H1 (cell line): ENCODE measurements around the gene TSPAN33. TPM values are rescaled to one million over a fixed set of nuclear protein-coding genes. Genes with fewer than 3 reads are reported as not detected.

Experiments
- CTCF ChIA-PET: fragments of 300-600 bp; sonication (Branson Sonifier 250); formaldehyde crosslinking; loops from one replicate; lab custom pipeline; 2021; ENCODE audit not compliant: partially characterized antibody; lab: Charles Lee
- POLR2A ChIA-PET: fragments of 300-600 bp; sonication (Branson Sonifier 250); formaldehyde crosslinking; loops from one replicate; lab custom pipeline; 2021; ENCODE audit warnings: inconsistent platforms; ENCODE audit not compliant: partially characterized antibody; lab: Charles Lee
- DNase-seq, 2 experiments: peaks; one replicate each; pipeline versions ENCODE4 v3.0.0 to v3.0.0-alpha.2; 2010 to 2022; ENCODE audit warnings: low spot score in 2 of 2, low read depth in 1 of 2, mixed read lengths in 1 of 2
- FAIRE-seq: peaks from 2 replicates; lab custom pipeline; 2011; peaks lifted over from hg19 to GRCh38; lab: Jason Lieb, UNC
- H2AFZ ChIP-seq: 2 replicates; pipeline ENCODE4 v1.8.1; 2012; ENCODE audit warnings: low read length, inconsistent platforms
- H2AK5ac ChIP-seq: 2 replicates; pipeline ENCODE4 v1.6.1; 2013; ENCODE audit warnings: low read depth, low read length
- H2BK120ac ChIP-seq: replicated peaks from 2 replicates; pipeline ENCODE3; 2013; ENCODE audit warnings: low read depth, low read length, inconsistent platforms
- H2BK12ac ChIP-seq: 2 replicates; pipeline ENCODE4 v1.6.1; 2013; ENCODE audit warnings: low read depth, low read length
- H2BK15ac ChIP-seq: 2 replicates; pipeline ENCODE4 v1.6.1; 2013; ENCODE audit warnings: low read length
- H2BK20ac ChIP-seq: 2 replicates; pipeline ENCODE4 v1.6.1; 2013; ENCODE audit warnings: low read length
- H2BK5ac ChIP-seq: 2 replicates; pipeline ENCODE4 v1.6.1; 2013; ENCODE audit warnings: low read depth, low read length
- H3K14ac ChIP-seq: 2 replicates; pipeline ENCODE4 v1.6.1; 2013; ENCODE audit warnings: inconsistent platforms; ENCODE audit not compliant: insufficient read length
- H3K18ac ChIP-seq: 2 replicates; pipeline ENCODE4 v1.6.1; 2013; ENCODE audit warnings: low read length; ENCODE audit errors: extremely low read depth
- H3K23ac ChIP-seq: 2 replicates; pipeline ENCODE4 v1.6.1; 2013; ENCODE audit warnings: inconsistent platforms; ENCODE audit not compliant: insufficient read length
- H3K23me2 ChIP-seq: 2 replicates; pipeline ENCODE4 v1.6.1; 2013; ENCODE audit warnings: low read depth, low read length
- H3K27ac ChIP-seq: 2 replicates; pipeline ENCODE4 v1.6.1; 2011; ENCODE audit warnings: low read depth, low read length, inconsistent platforms
- H3K27me3 ChIP-seq, 4 experiments: replicated peaks in 1 of 4; 1 replicate in 1 of 4; 2 replicates in 3 of 4; pipeline versions ENCODE4 v1.6.1 to v1.8.1; 2011 to 2013; ENCODE audit warnings: low read length in 3 of 4, mild to moderate bottlenecking in 3 of 4, inconsistent platforms in 2 of 4, mixed read lengths in 2 of 4, moderate library complexity in 1 of 4; ENCODE audit not compliant: control insufficient read depth in 3 of 4, insufficient read depth in 3 of 4; ENCODE audit errors: extremely low read depth in 1 of 4
- H3K36me3 ChIP-seq, 4 experiments: 2 replicates each; pipeline versions ENCODE4 v1.6.1 to v1.8.1; 2011 to 2013; ENCODE audit warnings: mild to moderate bottlenecking in 4 of 4, low read length in 3 of 4, moderate library complexity in 2 of 4, control low read depth in 1 of 4, inconsistent platforms in 1 of 4; ENCODE audit not compliant: insufficient read depth in 4 of 4, control insufficient read depth in 2 of 4
- H3K4ac ChIP-seq: replicated peaks from 2 replicates; pipeline ENCODE3; 2013; ENCODE audit warnings: low read length, low read depth, mixed read lengths, inconsistent platforms; ENCODE audit not compliant: insufficient read length
- H3K4me1 ChIP-seq, 4 experiments: replicated peaks in 1 of 4; 1 replicate in 1 of 4; 2 replicates in 3 of 4; pipeline versions ENCODE4 v1.6.1 to v1.8.1; 2011 to 2013; ENCODE audit warnings: low read length in 3 of 4, inconsistent platforms in 2 of 4, mixed read lengths in 1 of 4; ENCODE audit not compliant: insufficient read depth in 4 of 4, control insufficient read depth in 3 of 4
- H3K4me2 ChIP-seq, 2 experiments: 2 replicates each; pipeline versions ENCODE4 v1.6.1 to v1.8.1; 2011 to 2013; ENCODE audit warnings: low read depth in 2 of 2, low read length in 2 of 2, control low read depth in 1 of 2, inconsistent platforms in 1 of 2, mild to moderate bottlenecking in 1 of 2; ENCODE audit not compliant: insufficient read depth in 1 of 2
- H3K4me3 ChIP-seq, 4 experiments: fragments of 200-600, 300-600 bp in 1 of 4; sonication (generic), shearing (Covaris generic), sonication (Bioruptor Twin) in 1 of 4; 2 replicates each; pipeline versions ENCODE4 v1.5.1 to v1.8.1; 2011 to 2016; ENCODE audit warnings: low read length in 4 of 4, low read depth in 3 of 4, control low read depth in 2 of 4, inconsistent platforms in 2 of 4, mild to moderate bottlenecking in 2 of 4, mixed read lengths in 1 of 4, moderate library complexity in 1 of 4; ENCODE audit not compliant: insufficient read depth in 2 of 4; ENCODE audit errors: extremely low read depth in 1 of 4
- H3K56ac ChIP-seq: replicated peaks from 2 replicates; pipeline ENCODE3; 2013; ENCODE audit warnings: low read depth, mild to moderate bottlenecking, mixed read lengths, low read length, inconsistent platforms; ENCODE audit not compliant: insufficient read length
- H3K79me1 ChIP-seq: 2 replicates; pipeline ENCODE4 v1.6.1; 2013; ENCODE audit warnings: low read depth, low read length, control low read depth
- H3K79me2 ChIP-seq, 2 experiments: 2 replicates each; pipeline versions ENCODE4 v1.6.1 to v1.8.1; 2012 to 2013; ENCODE audit warnings: low read length in 2 of 2, mild to moderate bottlenecking in 2 of 2, inconsistent platforms in 1 of 2; ENCODE audit not compliant: insufficient read depth in 2 of 2, control insufficient read depth in 1 of 2
- H3K9ac ChIP-seq, 4 experiments: replicated peaks in 1 of 4; 1 replicate in 1 of 4; 2 replicates in 3 of 4; pipeline versions ENCODE4 v1.6.1 to v1.8.1; 2011 to 2013; ENCODE audit warnings: low read depth in 3 of 4, low read length in 3 of 4, control low read depth in 2 of 4, mild to moderate bottlenecking in 2 of 4, moderate library complexity in 2 of 4, inconsistent platforms in 1 of 4; ENCODE audit errors: extremely low read depth in 1 of 4
- H3K9me3 ChIP-seq, 2 experiments: 2 replicates each; pipeline versions ENCODE4 v1.6.1 to v1.8.1; 2012 to 2013; ENCODE audit warnings: mild to moderate bottlenecking in 2 of 2, moderate library complexity in 2 of 2, control low read depth in 1 of 2, inconsistent platforms in 1 of 2, low read depth in 1 of 2, low read length in 1 of 2, mixed read lengths in 1 of 2; ENCODE audit not compliant: insufficient read depth in 2 of 2
- H4K20me1 ChIP-seq, 2 experiments: replicated peaks in 1 of 2; 2 replicates each; pipeline versions ENCODE3 to v1.8.1; 2011 to 2013; ENCODE audit warnings: inconsistent platforms in 2 of 2, low read length in 2 of 2, mild to moderate bottlenecking in 1 of 2; ENCODE audit not compliant: insufficient read depth in 2 of 2, control insufficient read depth in 1 of 2
- H4K5ac ChIP-seq: 2 replicates; pipeline ENCODE4 v1.6.1; 2013; ENCODE audit warnings: low read length, low read depth, mixed read lengths, inconsistent platforms; ENCODE audit not compliant: insufficient read length
- H4K8ac ChIP-seq: 2 replicates; pipeline ENCODE4 v1.8.0; 2013; ENCODE audit warnings: mild to moderate bottlenecking, moderate library complexity, low read length, inconsistent platforms; ENCODE audit not compliant: insufficient read depth; ENCODE audit errors: extremely low read depth
- H4K91ac ChIP-seq: replicated peaks from 2 replicates; pipeline ENCODE3; 2013; ENCODE audit warnings: low read length, mixed read lengths, inconsistent platforms; ENCODE audit not compliant: insufficient read length
- CHD1 ChIP-seq: IDR thresholded peaks from 2 replicates; pipeline ENCODE4 v1.6.1; 2012; ENCODE audit warnings: low read depth, low read length, improper control_type of control experiment
- E2F6 ChIP-seq: IDR thresholded peaks from 2 replicates; pipeline ENCODE4 v1.6.1; 2012; ENCODE audit warnings: inconsistent platforms
- JUND ChIP-seq: IDR thresholded peaks from 2 replicates; pipeline ENCODE4 v1.6.1; 2011; ENCODE audit warnings: mild to moderate bottlenecking, improper control_type of control experiment, low read length
- POLR2A ChIP-seq, 2 experiments: IDR thresholded peaks; 1 replicate in 1 of 2; 2 replicates in 1 of 2; pipeline ENCODE4 v1.6.1; 2011; ENCODE audit warnings: low read depth in 2 of 2, low read length in 2 of 2, mild to moderate bottlenecking in 2 of 2; ENCODE audit errors: control extremely low read depth in 1 of 2
- RBBP5 ChIP-seq: IDR thresholded peaks from 2 replicates; pipeline ENCODE4 v1.7.1; 2012; ENCODE audit warnings: low read depth, mild to moderate bottlenecking, inconsistent platforms, low read length, moderate library complexity, borderline replicate concordance
- RNF2 ChIP-seq: fragments of 200-900, 300-1000 bp; sonication (generic); IDR thresholded peaks from 2 replicates; pipeline ENCODE4 v1.7.1; 2016; ENCODE audit warnings: borderline replicate concordance, low read depth, mild to moderate bottlenecking, antibody characterized with exemption, low read length; ENCODE audit not compliant: poor library complexity, severe bottlenecking; ENCODE audit errors: missing control alignments
- SP2 ChIP-seq: IDR thresholded peaks from 2 replicates; pipeline ENCODE4 v1.6.1; 2012; ENCODE audit warnings: mild to moderate bottlenecking, low read length, inconsistent platforms
- TAF7 ChIP-seq: optimal IDR thresholded peaks from 2 replicates; pipeline ENCODE3; 2011; ENCODE audit warnings: low read depth, mild to moderate bottlenecking, inconsistent platforms, low read length, moderate library complexity, borderline replicate concordance
- WGBS, 2 experiments: shearing (Covaris generic) in 1 of 2; methylation state at CpG; one replicate each; pipeline versions ENCODE4 v1.1.6 to v1.1.7; 2013 to 2015; ENCODE audit warnings: low lambda C conversion rate in 2 of 2, mixed read lengths in 2 of 2, inconsistent platforms in 1 of 2, low coverage in 1 of 2, missing lambda C conversion rate in 1 of 2; ENCODE audit not compliant: insufficient replicate concordance in 2 of 2, insufficient coverage in 1 of 2, insufficient read length in 1 of 2; ENCODE audit errors: extremely low coverage in 1 of 2, missing lambda C conversion rate in 1 of 2; 5-methylcytosine and 5-hydroxymethylcytosine counted together
- polyA plus RNA-seq, 7 experiments: library from polyadenylated mRNA; depleted of rRNA in 3 of 7; stranded (reverse) in 5 of 7; unstranded in 2 of 7; fragments of >200 nt in 5 of 7; fragments of 200-250 nt in 2 of 7; gene quantifications; 1 replicate in 5 of 7; 2 replicates in 1 of 7; 4 replicates in 1 of 7; pipeline versions ENCODE4 v1.2.1 to v1.2.3, GENCODE V29; 2011 to 2013; ENCODE audit warnings: missing spikeins in 2 of 7, mixed read lengths in 2 of 7
- total RNA-seq: library from RNA; stranded (reverse); fragmentation: NEBNext Ultra II Directional; extraction: Animal tissue kit (Norgen Biotek cat#: 25700); gene quantifications from 2 replicates; pipeline ENCODE4 v1.2.1, GENCODE V29; 2021

Gene TSPAN33
- total and polyA plus RNA-seq, 2 of the 8 experiments (the other 6 are each of a cell fraction or from before 2014, with no cell fraction given): 42.8 to 47.1 TPM

- H2BK120ac ChIP-seq: peak overlapping the region; percentile 44
- peak overlapping the region; percentile 56 for H3K14ac ChIP-seq
- H3K79me2 ChIP-seq: no peaks in the 10 kb centered on the region
- no peaks in the 10 kb centered on the region for H3K9me3 ChIP-seq
- CTCF ChIA-PET: interaction anchor here (1.1 to 19.3 kb wide), 5 partner anchors 12 to 255 kb away, joined by 3 to 258 read pairs (median 4); no protein-coding TSS in a partner anchor
- peak overlapping the region; percentile 97; the same call in 1 of the 2 replicates for H4K8ac ChIP-seq
- peaks cover 8% of the 10 kb centered on the region for H3K23me2 ChIP-seq
- DNase-seq (peak in 1 of 2 experiments; percentile 56), FAIRE-seq (no peak)
- peak overlapping the region; percentile 73 for H2BK5ac ChIP-seq
- H4K91ac ChIP-seq: peak overlapping the region; percentile 79
- no peaks in the 10 kb centered on the region; a peak in 1 of 7 replicates for H3K27me3 ChIP-seq
- peak overlapping the region; percentile 72; the same call in 1 of the 2 replicates for H2BK12ac ChIP-seq
- H3K18ac ChIP-seq: peak overlapping the region; percentile 94
- H3K4me3 ChIP-seq: peak overlapping the region; percentile 26 to 62 (median 50)
- peak overlapping the region; percentile 75 for H2AK5ac ChIP-seq
- H3K9ac ChIP-seq: peak overlapping the region in 3 of 4 experiments; percentile 77 to 81 (median 79); a peak in 6 of 7 replicates
- no peak overlapping the region for H3K23ac ChIP-seq
- POLR2A ChIA-PET: interaction anchor here (0.6 to 6.4 kb wide), 36 partner anchors 10 to 790 kb away, joined by 3 to 116 read pairs (median 5); partner anchors contain the start of genes SMO, STRIP2, TNPO3 and TSPAN33
- H3K79me1 ChIP-seq: no peaks in the 10 kb centered on the region
- peak overlapping the region; percentile 92 for H2BK20ac ChIP-seq
- peak overlapping the region; percentile 54 for H3K4ac ChIP-seq
- peak overlapping the region; percentile 40; the same call in 1 of the 2 replicates for H2BK15ac ChIP-seq
- H3K27ac ChIP-seq: peak overlapping the region; percentile 84
- H3K4me2 ChIP-seq: peak overlapping the region; percentile 76 to 77
- peak overlapping the region; percentile 34 for H3K56ac ChIP-seq
- peaks cover 0 to 3% (median 0%) of the 10 kb centered on the region in 4 experiments; a peak in 3 of 8 replicates for H3K36me3 ChIP-seq
- no peaks in the 10 kb centered on the region for H4K20me1 ChIP-seq
- H2AFZ ChIP-seq: no peak overlapping the region
- H3K4me1 ChIP-seq: peaks cover 10 to 17% (median 12%) of the 10 kb centered on the region in 4 experiments
- H4K5ac ChIP-seq: no peak overlapping the region
- WGBS, 2 experiments: 13% methylated on average over 16 of the region's 16 CpGs; no CpG with 5 or more reads in 1 of the 2 experiments
- TF ChIP-seq TAF7 (peak; percentile 87), POLR2A (IDR thresholded peaks at IDR 0.05; ENCODE audit: control extremely low read depth in 1 of 2, low read depth in 2 of 2, low read length in 2 of 2) (peak in 1 of 2 experiments; percentile 86; a peak in 2 of 3 replicates), E2F6 (no peak), SP2 (no peak), RBBP5 (0 out of 2 replicates have a peak, but pooled peaks have one; percentile 12), CHD1 (no peak), RNF2 (no peak), JUND (no peak)
Observed at GRCh38 chr7:129169686-129170440, 25.4 kb downstream of the TSPAN33 start.
